ENCODE results near the gene FAM124A.

FAM124A gene

GRCh38 chr13:51244637-51245405 is 22.6 kb downstream of the FAM124A start:
- no peak for DNase-seq

GRCh38 chr13:51245583-51245982 is 23.4 kb downstream of the FAM124A start:
- no peak for DNase-seq

GRCh38 chr13:51246025-51246417 is 23.8 kb downstream of the FAM124A start:
- no peak for DNase-seq

- no peak for DNase-seq
These were observed 24.4 kb downstream of the FAM124A start for GRCh38 chr13:51246418-51247277.

GRCh38 chr13:51249255-51249654 is 27.1 kb downstream of the FAM124A start:
- DNase-seq: no peak

GRCh38 chr13:51249770-51250741 is 27.9 kb downstream of the FAM124A start:
- DNase-seq: no peak

GRCh38 chr13:51251480-51251879 is 29.3 kb downstream of the FAM124A start:
- no peak for DNase-seq

- no peak for DNase-seq
These were observed 30.8 kb downstream of the FAM124A start for GRCh38 chr13:51252954-51253532.

- no peak for DNase-seq
These were observed 33.4 kb downstream of the FAM124A start for GRCh38 chr13:51255556-51255955.

- no peak for DNase-seq
These were observed 35.0 kb downstream of the FAM124A start for GRCh38 chr13:51257187-51257586.

GRCh38 chr13:51258612-51259548 is 36.7 kb downstream of the FAM124A start:
- no peak for DNase-seq

- DNase-seq: no peak
These were observed 38.0 kb downstream of the FAM124A start for GRCh38 chr13:51260154-51260553.

- DNase-seq: no peak
These were observed 39.5 kb downstream of the FAM124A start for GRCh38 chr13:51261610-51262249.

- DNase-seq: no peak
These were observed 40.5 kb downstream of the FAM124A start for GRCh38 chr13:51262501-51263211.

- DNase-seq: no peak
These were observed 44.4 kb downstream of the FAM124A start for GRCh38 chr13:51266642-51267041.

- DNase-seq: no peak
These were observed 45.4 kb downstream of the FAM124A start for GRCh38 chr13:51267622-51268021.

GRCh38 chr13:51269039-51269438 is 46.8 kb downstream of the FAM124A start:
- no peak for DNase-seq

- no peak for DNase-seq
These were observed 48.6 kb downstream of the FAM124A start for GRCh38 chr13:51270623-51271415.

GRCh38 chr13:51271528-51272085 is 49.4 kb downstream of the FAM124A start:
- no peak for DNase-seq

Measured in activated naive CD4-positive, alpha-beta T cell treated with Interleukin-2 at 50 U/mL for 16 hours (primary cell).